Gastrocnemius medialis (tissue), 4 donors: Measurements from ENCODE around the gene CNFN. TPM values are rescaled to one million over a fixed set of nuclear protein-coding genes. Genes with fewer than 3 reads are reported as not detected.

Experiments used
- ATAC-seq, 2 donors: fragments of 150-250 bp; one replicate each; pipeline ENCODE4 v1.9.1; 2016
- DNase-seq, 2 donors: peaks; one replicate each; pipeline ENCODE4 v3.0.0-alpha.2; 2019
- H3K27ac ChIP-seq, 4 donors: fragments of 200-600 bp; sonication (generic); 1 replicate in 1 of 4; 2 replicates in 3 of 4; pipeline ENCODE4 v1.5.1; 2016 to 2018; ENCODE audit warnings: mild to moderate bottlenecking in 2 of 4, moderate library complexity in 1 of 4
- H3K27me3 ChIP-seq, 3 donors: fragments of 200-600 bp; sonication (generic) in 2 of 3; 1 replicate in 1 of 3; 2 replicates in 2 of 3; pipeline versions ENCODE4 v1.5.1 to v1.6.0; 2016 to 2019; ENCODE audit warnings: mild to moderate bottlenecking in 1 of 3, moderate library complexity in 1 of 3
- H3K36me3 ChIP-seq, 2 donors: fragments of 200-600 bp; sonication (generic) in 1 of 2; one replicate each; pipeline ENCODE4 v1.5.1; 2017 to 2018
- H3K4me1 ChIP-seq, 2 donors: fragments of 200-600 bp; sonication (generic) in 1 of 2; one replicate each; pipeline ENCODE4 v1.5.1; 2016 to 2017; ENCODE audit warnings: mild to moderate bottlenecking in 2 of 2
- H3K4me3 ChIP-seq, 4 donors: fragments of 200-600 bp; sonication (generic) in 3 of 4; 1 replicate in 1 of 4; 2 replicates in 3 of 4; pipeline ENCODE4 v1.5.1; 2016 to 2019; ENCODE audit warnings: mild to moderate bottlenecking in 2 of 4
- H3K9me3 ChIP-seq, 3 donors: fragments of 200-600 bp; sonication (generic) in 2 of 3; 1 replicate in 1 of 3; 2 replicates in 2 of 3; pipeline ENCODE4 v1.5.1; 2016 to 2019
- POLR2A ChIP-seq, 2 donors: fragments of 450-650 bp; IDR thresholded peaks; one replicate each; pipeline ENCODE4 v1.6.1; 2017; ENCODE audit warnings: antibody characterized with exemption in 2 of 2, mild to moderate bottlenecking in 2 of 2, moderate library complexity in 2 of 2
- in situ Hi-C, 4 donors: fragments of 200-750 bp; cut with MboI; loops; one replicate each; pipeline versions ENCODE4 v1.15.0 to v1.8.0; 2017; ENCODE audit warnings: low sequenced_read_pairs in 4 of 4
- intact Hi-C: fragments of 100-400 bp; cut with DNase I; formaldehyde crosslinking; loops from one replicate; pipeline ENCODE4 v1.15.1; 2023; ENCODE audit warnings: low total_unique reads
- total RNA-seq, 4 donors: library from RNA; depleted of rRNA; stranded (reverse); fragments of >200 nt; gene quantifications; one replicate each; pipeline versions ENCODE4 v1.1.0 to v1.2.3, GENCODE V29; 2016
- TF ChIP-seq, protein P1 (sequence below), 5 experiments: fragments of 450-650 bp in 3 of 5; fragments of 200-600 bp in 2 of 5; sonication (generic) in 2 of 5; IDR thresholded peaks in 4 of 5; conservative IDR thresholded peaks in 1 of 5; 1 replicate in 4 of 5; 2 replicates in 1 of 5; pipeline ENCODE4 v1.5.1; 2016 to 2019; ENCODE audit warnings: antibody characterized with exemption in 5 of 5, mild to moderate bottlenecking in 3 of 5, moderate library complexity in 3 of 5

The CNFN gene
- total RNA-seq, 4 donors from 2014 or later, result not detected

DNA sequence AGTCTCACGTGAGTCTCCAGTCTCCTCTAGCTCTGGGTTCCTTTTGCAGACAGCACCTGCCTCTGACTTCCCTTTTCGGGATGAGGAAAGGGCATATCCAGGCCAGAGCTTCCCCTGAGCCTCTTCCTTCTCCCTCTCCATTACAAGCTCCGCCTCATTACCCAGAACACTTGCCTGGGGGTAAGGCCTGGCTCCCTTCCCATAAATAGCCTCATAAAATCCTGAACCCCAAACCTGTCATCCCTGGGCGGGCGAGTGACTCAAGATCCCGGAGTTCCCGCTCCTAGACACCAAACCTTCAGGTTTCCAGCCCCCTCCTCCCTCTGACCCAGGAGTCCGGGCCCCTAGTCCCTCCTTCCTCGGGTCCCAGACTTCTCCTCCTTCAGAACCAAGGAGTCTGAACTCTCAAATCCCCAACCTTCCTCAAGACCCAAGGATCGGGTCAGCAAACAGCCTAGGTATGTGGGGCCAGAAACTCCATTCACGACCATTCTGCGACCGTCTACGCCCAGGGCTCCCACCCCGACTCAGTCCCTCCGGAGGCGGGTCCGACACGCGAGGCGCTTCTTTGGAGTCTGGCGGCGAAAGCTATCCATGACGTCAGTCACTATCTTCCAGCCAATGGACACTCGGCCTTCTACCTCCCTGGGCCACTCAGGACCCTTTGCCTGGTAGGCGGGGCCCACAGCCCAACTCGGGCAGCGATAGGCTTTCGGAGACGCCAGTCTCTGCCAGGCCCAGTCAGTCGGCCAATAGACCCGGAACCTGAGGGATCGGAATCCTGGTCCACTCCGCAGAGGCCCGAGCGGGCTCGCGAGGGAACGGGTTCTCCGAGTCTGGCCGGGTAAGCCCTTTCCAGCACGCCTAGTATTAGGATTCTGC is 6.5 kb upstream of the CNFN start:
- peak overlapping the region; percentile 60 to 66 (median 63) for H3K4me3 ChIP-seq
- TF ChIP-seq POLR2A (IDR thresholded peaks at IDR 0.05), result peak; percentile 62 to 65
- TF ChIP-seq, protein P1, sequence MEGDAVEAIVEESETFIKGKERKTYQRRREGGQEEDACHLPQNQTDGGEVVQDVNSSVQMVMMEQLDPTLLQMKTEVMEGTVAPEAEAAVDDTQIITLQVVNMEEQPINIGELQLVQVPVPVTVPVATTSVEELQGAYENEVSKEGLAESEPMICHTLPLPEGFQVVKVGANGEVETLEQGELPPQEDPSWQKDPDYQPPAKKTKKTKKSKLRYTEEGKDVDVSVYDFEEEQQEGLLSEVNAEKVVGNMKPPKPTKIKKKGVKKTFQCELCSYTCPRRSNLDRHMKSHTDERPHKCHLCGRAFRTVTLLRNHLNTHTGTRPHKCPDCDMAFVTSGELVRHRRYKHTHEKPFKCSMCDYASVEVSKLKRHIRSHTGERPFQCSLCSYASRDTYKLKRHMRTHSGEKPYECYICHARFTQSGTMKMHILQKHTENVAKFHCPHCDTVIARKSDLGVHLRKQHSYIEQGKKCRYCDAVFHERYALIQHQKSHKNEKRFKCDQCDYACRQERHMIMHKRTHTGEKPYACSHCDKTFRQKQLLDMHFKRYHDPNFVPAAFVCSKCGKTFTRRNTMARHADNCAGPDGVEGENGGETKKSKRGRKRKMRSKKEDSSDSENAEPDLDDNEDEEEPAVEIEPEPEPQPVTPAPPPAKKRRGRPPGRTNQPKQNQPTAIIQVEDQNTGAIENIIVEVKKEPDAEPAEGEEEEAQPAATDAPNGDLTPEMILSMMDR (IDR thresholded peaks at IDR 0.05 in 4 of 5, conservative IDR thresholded peaks at IDR 0.05 in 1 of 5), result no peak
- H3K36me3 ChIP-seq, result no peaks in the 10 kb centered on the region
- H3K27me3 ChIP-seq, result no peaks in the 10 kb centered on the region
- ATAC-seq, result peak; percentile 98 to 99
- in situ Hi-C loops (no loop called here), intact Hi-C loops (loop anchor here (5.0 to 10.0 kb wide), 3 partner anchors 69 to 264 kb away; partner anchors contain the start of genes GSK3A, MEGF8 and POU2F2)
- H3K9me3 ChIP-seq, result no peaks in the 10 kb centered on the region
- peak overlapping the region; percentile 69 to 81 (median 74) for H3K27ac ChIP-seq
- peak; percentile 96 to 98 for DNase-seq
- H3K4me1 ChIP-seq, result peaks cover 10 to 18% of the 10 kb centered on the region in 2 donors

DNA sequence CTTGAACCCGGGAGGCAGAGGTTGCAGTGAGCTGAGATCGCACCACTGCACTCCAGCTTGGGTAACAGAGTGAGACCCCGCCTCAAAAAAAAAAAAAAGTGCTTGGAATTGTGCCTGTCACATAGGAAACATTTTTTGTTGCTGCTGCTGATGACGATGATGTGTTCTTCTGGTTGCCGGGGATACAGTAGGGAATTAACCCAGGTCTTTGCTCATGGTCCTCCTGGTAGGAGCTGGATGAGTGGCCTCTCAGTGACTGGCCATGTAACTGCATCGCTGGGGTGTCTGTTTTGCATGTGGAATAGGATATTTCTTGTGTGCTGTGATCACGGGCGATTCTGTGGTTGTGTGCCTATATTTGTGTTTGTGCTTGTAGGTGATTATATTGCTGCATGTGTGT is 4.7 kb upstream of the CNFN start:
- Histone ChIP-seq H3K27ac (no peak overlapping the region), H3K36me3 (no peaks in the 10 kb centered on the region), H3K9me3 (no peaks in the 10 kb centered on the region), H3K4me1 (peaks cover 4 to 13% of the 10 kb centered on the region in 2 donors), H3K4me3 (no peak overlapping the region), H3K27me3 (peaks cover 0 to 5% (median 4%) of the 10 kb centered on the region in 3 donors)
- intact Hi-C loops (loop anchor here (5.0 to 10.0 kb wide), 3 partner anchors 67 to 262 kb away; partner anchors contain the start of genes GSK3A, MEGF8 and POU2F2), in situ Hi-C loops (no loop called here)
- TF ChIP-seq, protein P1 (IDR thresholded peaks at IDR 0.05 in 4 of 5, conservative IDR thresholded peaks at IDR 0.05 in 1 of 5), result no peak
- no peak for TF ChIP-seq POLR2A (IDR thresholded peaks at IDR 0.05)
- ATAC-seq, result no peak
- DNase-seq, result no peak

DNA sequence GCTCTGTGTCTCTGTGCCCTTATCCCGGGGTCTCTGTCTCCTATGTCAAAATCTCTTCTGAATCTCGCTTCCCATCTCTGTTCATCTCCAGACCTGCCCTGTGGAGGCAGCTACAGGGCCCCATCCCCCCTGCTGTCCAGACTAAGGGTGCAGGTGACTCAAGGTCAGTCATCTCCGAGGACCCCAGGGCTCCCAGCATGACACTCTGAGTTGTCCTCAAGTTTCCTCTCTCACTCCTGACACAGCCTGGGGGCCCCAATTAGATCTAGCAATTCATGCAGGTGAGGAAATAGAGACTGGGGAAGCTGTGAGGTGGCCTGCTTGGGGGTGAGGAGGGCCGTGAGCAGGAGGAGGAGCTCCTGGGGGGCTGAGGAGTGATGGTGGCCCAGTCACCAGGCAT is 2.1 kb upstream of the CNFN start:
- no peak for DNase-seq
- TF ChIP-seq, protein P1 (IDR thresholded peaks at IDR 0.05 in 4 of 5, conservative IDR thresholded peaks at IDR 0.05 in 1 of 5), result no peak
- Histone ChIP-seq H3K4me1 (peaks cover 0 to 8% of the 10 kb centered on the region in 2 donors), H3K36me3 (no peaks in the 10 kb centered on the region), H3K27me3 (peaks cover 2 to 27% (median 23%) of the 10 kb centered on the region in 3 donors), H3K4me3 (no peak overlapping the region), H3K27ac (no peak overlapping the region), H3K9me3 (no peaks in the 10 kb centered on the region)
- intact Hi-C loops (loop anchor here (10.0 kb wide), 1 partner anchor 147 kb away; the partner anchor contains the start of gene GSK3A), in situ Hi-C loops (no loop called here)
- ATAC-seq, result no peak

DNA sequence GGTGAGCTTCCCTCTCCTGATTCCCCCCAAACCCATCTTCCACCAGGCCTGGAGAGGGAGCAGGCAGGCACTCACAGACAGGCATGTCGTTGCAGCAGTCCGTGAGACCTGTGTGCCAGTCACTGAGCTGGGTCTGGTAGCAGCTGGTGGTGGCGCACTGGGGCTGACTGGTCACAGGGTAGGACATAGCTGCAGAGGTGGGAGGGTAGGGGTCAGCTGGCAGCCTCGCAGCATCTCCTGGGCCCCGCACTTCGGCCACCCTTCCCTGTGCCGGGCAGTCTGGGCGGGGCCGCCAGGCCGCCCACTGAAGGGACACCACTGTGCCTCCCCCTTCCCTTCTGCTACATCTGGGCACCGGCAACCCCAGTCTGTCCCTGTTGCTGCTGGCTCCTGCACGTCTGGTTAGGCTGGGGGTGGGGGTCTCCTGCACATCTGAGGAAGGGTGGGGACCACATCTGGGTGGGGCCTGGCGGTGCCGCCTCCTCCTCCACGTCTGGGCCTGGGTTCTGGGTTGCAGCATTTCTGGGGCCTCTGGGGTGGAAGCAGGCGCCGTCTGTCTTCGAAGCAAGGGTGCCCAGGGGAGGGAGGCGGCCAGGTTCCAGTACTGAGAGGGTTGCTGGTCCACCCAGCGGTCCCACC is 1.1 kb downstream of the CNFN start:
- no peak for ATAC-seq
- TF ChIP-seq, protein P1 (IDR thresholded peaks at IDR 0.05 in 4 of 5, conservative IDR thresholded peaks at IDR 0.05 in 1 of 5), result no peak
- TF ChIP-seq POLR2A (IDR thresholded peaks at IDR 0.05), result no peak
- Histone ChIP-seq H3K27me3 (peaks cover 10 to 35% (median 30%) of the 10 kb centered on the region in 3 donors), H3K27ac (no peak overlapping the region), H3K4me1 (peaks cover 0 to 7% of the 10 kb centered on the region in 2 donors), H3K36me3 (no peaks in the 10 kb centered on the region), H3K9me3 (no peaks in the 10 kb centered on the region), H3K4me3 (no peak overlapping the region)
- no peak for DNase-seq
- intact Hi-C loops (loop anchor here (5.0 kb wide), 1 partner anchor 43 kb away; no protein-coding TSS in a partner anchor), in situ Hi-C loops (no loop called here)
